Stimulated activated naive CD4-positive, alpha-beta T cell (primary cell): Measurements from ENCODE around the gene TBC1D22A.
A peak's percentile ranks its signal among the peaks of the same experiment; 100 is the strongest.
"Not testable (repeated sequence)": the region's sequence is repeated elsewhere in the genome, so short reads cannot be mapped to it uniquely, and the experiment has no call there.

Experiments
- DNase-seq, 6 experiments: peaks; one replicate each; lab custom pipeline; 2025; lab: John Stamatoyannopoulos, UW

Gene TBC1D22A

GRCh38 chr22:46774253-46774979 is 12.0 kb downstream of the TBC1D22A start:
- peak in 1 of 6 experiments; percentile 14 for DNase-seq

DNA sequence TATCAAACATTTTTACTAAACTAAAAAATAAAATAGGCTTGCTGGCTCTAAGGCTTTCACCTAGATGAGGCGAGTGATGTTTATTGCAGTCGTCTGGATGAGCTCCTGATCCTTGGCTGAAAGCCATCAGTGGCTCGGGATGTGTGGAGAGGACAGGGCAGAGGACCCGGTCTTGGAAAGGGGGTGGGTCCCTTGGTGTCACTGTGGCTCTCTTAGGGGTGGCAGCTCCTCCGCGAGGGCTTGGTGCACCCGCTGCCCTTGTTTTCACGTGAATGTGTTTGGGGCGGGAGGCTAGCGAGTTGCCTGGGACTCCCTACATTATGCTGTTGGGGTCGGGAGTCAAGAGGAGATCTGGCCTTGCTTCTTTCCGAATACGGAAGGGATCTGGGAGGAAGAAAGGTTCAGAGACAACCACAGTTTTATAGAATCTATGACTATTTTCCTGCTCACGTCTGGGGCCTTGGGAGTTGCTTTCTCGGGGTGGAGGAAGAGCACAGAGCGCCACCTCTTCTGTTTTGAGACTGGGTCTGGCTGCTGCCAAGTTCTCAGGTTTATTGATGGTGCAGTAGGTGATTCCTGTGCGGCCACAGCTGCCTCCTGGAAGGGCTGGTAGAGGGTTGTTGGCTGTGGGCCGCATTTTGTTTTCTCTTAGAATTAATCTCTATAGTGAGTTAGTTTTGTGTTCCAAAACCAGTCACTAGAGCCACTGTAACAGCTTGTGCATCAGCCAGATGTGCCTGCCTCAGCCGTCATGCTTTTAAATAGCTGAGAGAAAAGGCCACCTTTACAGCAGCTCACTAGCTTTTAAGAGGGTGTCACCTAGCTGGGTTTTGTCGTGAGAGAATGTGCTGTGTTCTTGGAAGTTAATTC is 12.8 kb downstream of the TBC1D22A start:
- no peak for DNase-seq

GRCh38 chr22:46775850-46776826 is 13.7 kb downstream of the TBC1D22A start:
- DNase-seq = no peak

DNA sequence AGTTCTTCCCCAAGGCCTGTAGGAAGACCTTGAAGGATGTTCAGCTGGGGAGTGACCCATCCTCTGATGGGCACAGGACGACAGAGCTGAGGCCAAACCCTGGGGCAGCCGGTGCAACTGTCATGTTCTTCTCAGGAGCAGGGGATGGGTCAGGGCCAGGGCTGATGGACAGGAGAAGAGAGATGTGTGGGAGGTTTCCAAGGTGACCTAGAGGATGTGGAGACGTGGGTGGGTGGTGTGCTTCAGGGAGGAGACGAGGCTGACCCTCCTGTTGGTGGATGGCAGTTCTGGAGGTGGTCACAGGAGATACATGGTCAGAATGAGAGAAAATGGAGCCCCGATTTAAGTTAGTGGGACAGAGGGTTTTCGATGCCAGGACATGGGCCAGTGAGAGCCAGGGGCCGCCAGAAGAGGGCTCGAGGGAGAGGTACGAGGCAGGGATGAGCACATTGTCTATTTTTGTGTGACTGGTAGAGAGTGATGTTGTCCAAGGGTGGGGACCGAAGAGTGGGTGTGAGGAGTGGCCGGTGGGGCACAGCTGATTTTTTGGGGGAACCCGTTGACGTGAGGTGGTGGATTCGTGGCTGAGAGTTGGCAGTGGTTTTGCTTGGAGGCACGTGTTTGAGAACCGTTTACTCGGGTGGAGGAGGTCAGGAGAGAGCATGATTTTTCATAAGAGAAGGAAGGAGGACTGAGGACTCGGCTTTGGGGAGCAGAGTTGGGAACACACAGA is 14.6 kb downstream of the TBC1D22A start:
- DNase-seq = no peak

- peak; percentile 18 to 45 (median 27) for DNase-seq
These were observed 15.1 kb downstream of the TBC1D22A start for GRCh38 chr22:46777609-46777970.

- no peak for DNase-seq
These were observed 16.6 kb downstream of the TBC1D22A start for GRCh38 chr22:46779023-46779422.

DNA sequence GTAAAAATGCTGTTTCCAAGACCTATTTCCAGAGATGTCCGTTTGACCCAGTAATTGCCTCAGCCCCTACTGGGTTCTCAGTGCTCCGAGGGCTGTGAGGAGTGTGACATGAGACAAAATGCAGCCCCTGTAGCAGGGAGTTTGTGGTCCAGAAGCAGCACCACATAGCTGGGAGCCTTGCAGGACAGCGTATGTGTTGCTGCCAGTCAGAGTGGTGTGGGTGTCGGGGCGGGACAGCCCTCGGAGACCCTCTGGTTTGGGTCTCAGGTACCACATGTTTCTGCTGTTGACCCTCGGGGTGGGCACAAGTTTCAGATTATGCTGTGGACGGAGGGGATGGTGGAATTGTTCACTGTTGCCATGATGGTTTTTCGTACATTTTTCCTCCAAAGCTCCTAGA is 17.2 kb downstream of the TBC1D22A start:
- no peak for DNase-seq

DNA sequence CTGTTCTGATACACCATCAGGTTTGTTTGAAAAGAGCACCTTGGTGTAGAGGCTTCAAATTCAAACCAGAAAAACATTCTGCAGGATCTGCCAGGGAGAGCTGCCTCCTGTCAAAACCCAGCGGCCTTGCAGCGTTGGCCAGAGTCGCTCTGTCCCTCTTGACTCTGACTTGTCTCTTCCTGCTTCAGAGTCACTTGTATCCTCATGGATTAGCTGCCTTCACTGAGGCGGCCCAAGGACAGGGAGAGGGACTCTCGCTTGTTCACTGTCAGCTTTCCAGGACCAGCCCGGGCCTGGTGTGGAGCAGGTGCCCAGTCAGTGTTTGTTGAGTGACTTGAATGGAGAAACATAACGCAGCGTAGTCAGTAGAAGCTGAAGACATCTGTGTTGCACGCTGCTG is 18.0 kb downstream of the TBC1D22A start:
- no peak for DNase-seq

DNA sequence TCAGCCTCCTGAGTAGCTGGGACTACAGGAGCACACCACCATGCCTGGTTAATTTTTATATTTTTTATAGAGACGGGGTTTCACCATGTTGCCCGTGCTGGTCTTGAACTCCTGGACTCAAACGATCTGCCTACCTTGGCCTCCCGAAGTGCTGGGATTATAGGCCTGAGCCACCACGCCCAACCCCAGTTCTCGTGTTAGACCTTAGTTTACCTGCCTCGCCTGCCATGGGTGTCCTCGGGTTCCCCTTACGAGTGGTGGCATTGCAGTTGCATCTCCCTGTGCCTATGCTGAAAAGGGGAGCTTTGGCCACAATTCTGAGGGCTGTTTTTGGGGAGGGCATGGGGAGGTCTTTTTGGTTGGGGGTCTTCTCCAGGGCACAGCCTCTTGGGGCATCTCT is 18.8 kb downstream of the TBC1D22A start:
- DNase-seq = no peak

- DNase-seq = not testable (repeated sequence)
These were observed 19.8 kb downstream of the TBC1D22A start for GRCh38 chr22:46782200-46782599.

GRCh38 chr22:46783721-46784120 is 21.3 kb downstream of the TBC1D22A start:
- DNase-seq = no peak

- no peak for DNase-seq
These were observed 26.2 kb downstream of the TBC1D22A start for GRCh38 chr22:46788441-46789172.

GRCh38 chr22:46789992-46790391 is 27.5 kb downstream of the TBC1D22A start:
- DNase-seq = no peak

GRCh38 chr22:46791201-46791731 is 28.8 kb downstream of the TBC1D22A start:
- peak; percentile 72 to 85 (median 80) for DNase-seq

- no peak for DNase-seq
These were observed 29.8 kb downstream of the TBC1D22A start for GRCh38 chr22:46792061-46792796.

GRCh38 chr22:46792841-46793261 is 30.4 kb downstream of the TBC1D22A start:
- no peak for DNase-seq

- no peak for DNase-seq
These were observed 31.0 kb downstream of the TBC1D22A start for GRCh38 chr22:46793497-46793896.

- no peak for DNase-seq
These were observed 31.6 kb downstream of the TBC1D22A start for GRCh38 chr22:46794067-46794466.

DNA sequence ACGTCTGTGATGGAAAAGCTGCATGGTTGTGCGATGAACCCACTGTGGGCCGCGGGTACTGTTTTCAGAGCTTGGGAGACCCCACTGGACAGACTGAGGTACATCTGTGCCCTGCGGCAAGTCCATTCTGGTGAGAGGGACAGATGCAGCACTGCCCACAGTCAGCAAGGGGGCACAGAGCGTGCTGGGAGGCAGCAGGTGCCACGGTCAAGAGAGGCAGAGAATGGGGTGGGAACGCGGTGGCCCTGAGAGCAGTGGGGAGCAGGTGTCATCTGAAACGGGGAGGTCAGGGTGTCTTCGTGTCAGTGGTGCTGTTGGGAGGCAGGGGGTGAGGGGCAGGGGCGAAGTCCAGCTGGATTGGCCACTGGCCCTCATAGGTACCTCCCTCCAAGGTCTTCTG is 32.0 kb downstream of the TBC1D22A start:
- DNase-seq = no peak

GRCh38 chr22:46795140-46795539 is 32.7 kb downstream of the TBC1D22A start:
- no peak for DNase-seq
